ENCODE measurements around the gene CHRNB2.
"Not testable (repeated sequence)": the region's sequence is repeated elsewhere in the genome, so short reads cannot be mapped to it uniquely, and the experiment has no call there.

The CHRNB2 gene

GRCh38 chr1:154567386-154568156, at the start of gene CHRNB2:
Gene CHRNB2 (plus strand): TSS chr1:154567778. CDS start chr1:154568045, 267 bp downstream.
- peak; percentile 63 for DNase-seq (ENCODE audit: low read depth)
- TF ChIP-seq CTCF (IDR thresholded peaks at IDR 0.05; ENCODE audit: insufficient read depth, low read depth, low read length, missing control alignments), result no peak
- no peak within 1 kb of the TSS for H3K4me3 ChIP-seq (ENCODE audit: low read depth, low read length)

GRCh38 chr1:154519591-154519991, 48.0 kb upstream of the CHRNB2 start:
- no peak for DNase-seq (ENCODE audit: low read depth)
- H3K4me3 ChIP-seq (ENCODE audit: low read depth, low read length), result no peak overlapping the region
- TF ChIP-seq CTCF (IDR thresholded peaks at IDR 0.05; ENCODE audit: insufficient read depth, low read depth, low read length, missing control alignments), result no peak

- no peak overlapping the region for H3K4me3 ChIP-seq (ENCODE audit: low read depth, low read length)
- no peak for DNase-seq (ENCODE audit: low read depth)
- TF ChIP-seq CTCF (IDR thresholded peaks at IDR 0.05; ENCODE audit: insufficient read depth, low read depth, low read length, missing control alignments), result no peak
Measured at GRCh38 chr1:154520333-154520732, 47.2 kb upstream of the CHRNB2 start.

- TF ChIP-seq CTCF (IDR thresholded peaks at IDR 0.05; ENCODE audit: insufficient read depth, low read depth, low read length, missing control alignments), result no peak
- DNase-seq (ENCODE audit: low read depth), result no peak
- no peak overlapping the region for H3K4me3 ChIP-seq (ENCODE audit: low read depth, low read length)
Measured at GRCh38 chr1:154521695-154522094, 45.9 kb upstream of the CHRNB2 start.

GRCh38 chr1:154524881-154525280, 42.7 kb upstream of the CHRNB2 start:
- no peak for DNase-seq (ENCODE audit: low read depth)
- H3K4me3 ChIP-seq (ENCODE audit: low read depth, low read length), result no peak overlapping the region
- TF ChIP-seq CTCF (IDR thresholded peaks at IDR 0.05; ENCODE audit: insufficient read depth, low read depth, low read length, missing control alignments), result no peak

GRCh38 chr1:154527192-154527591, 40.4 kb upstream of the CHRNB2 start:
- no peak for TF ChIP-seq CTCF (IDR thresholded peaks at IDR 0.05; ENCODE audit: insufficient read depth, low read depth, low read length, missing control alignments)
- no peak for DNase-seq (ENCODE audit: low read depth)

GRCh38 chr1:154529308-154529707, 38.3 kb upstream of the CHRNB2 start:
- H3K4me3 ChIP-seq (ENCODE audit: low read depth, low read length), result no peak overlapping the region
- no peak for TF ChIP-seq CTCF (IDR thresholded peaks at IDR 0.05; ENCODE audit: insufficient read depth, low read depth, low read length, missing control alignments)
- DNase-seq (ENCODE audit: low read depth), result no peak

More at GRCh38 chr1:154527192-154527591, 40.4 kb upstream of the CHRNB2 start:
- H3K4me3 ChIP-seq (ENCODE audit: low read depth, low read length), result no peak overlapping the region

- DNase-seq (ENCODE audit: low read depth); H3K4me3 ChIP-seq (ENCODE audit: low read depth, low read length): not testable (repeated sequence)
Measured at GRCh38 chr1:154531950-154532349, 35.6 kb upstream of the CHRNB2 start.

All from GM12865 (cell line).